Endothelial cell (in vitro differentiated cells): Measurements from ENCODE around the gene KTI12. TPM values are rescaled to one million over a fixed set of nuclear protein-coding genes. Genes with fewer than 3 reads are reported as not detected.

Experiments
- DNase-seq: peaks from one replicate; pipeline ENCODE4 v3.0.0; 2021; ENCODE audit warnings: low spot score
- H3K27ac Mint-ChIP-seq: one replicate; pipeline ENCODE4 v1.8.0; 2021; ENCODE audit warnings: mixed read lengths, inconsistent platforms; ENCODE audit not compliant: unreplicated experiment
- H3K27me3 Mint-ChIP-seq: one replicate; pipeline ENCODE4 v1.8.0; 2021; ENCODE audit warnings: mild to moderate bottlenecking, moderate library complexity, mixed read lengths, inconsistent platforms; ENCODE audit not compliant: unreplicated experiment
- H3K36me3 Mint-ChIP-seq: one replicate; pipeline ENCODE4 v1.8.0; 2021; ENCODE audit warnings: mild to moderate bottlenecking, low read depth, mixed read lengths, inconsistent platforms; ENCODE audit not compliant: unreplicated experiment
- H3K4me1 Mint-ChIP-seq: one replicate; pipeline ENCODE4 v1.8.0; 2021; ENCODE audit warnings: mild to moderate bottlenecking, mixed read lengths, inconsistent platforms; ENCODE audit not compliant: unreplicated experiment
- H3K4me3 Mint-ChIP-seq: one replicate; pipeline ENCODE4 v1.8.0; 2021; ENCODE audit warnings: mild to moderate bottlenecking, mixed read lengths, inconsistent platforms; ENCODE audit not compliant: unreplicated experiment
- H3K9me3 Mint-ChIP-seq: one replicate; pipeline ENCODE4 v1.8.0; 2021; ENCODE audit warnings: mixed read lengths, inconsistent platforms; ENCODE audit not compliant: unreplicated experiment
- total RNA-seq: library from RNA; stranded (reverse); fragmentation: NEBNext Ultra II Directional; extraction: Animal tissue kit (Norgen Biotek cat#: 25700); gene quantifications from one replicate; pipeline ENCODE4 v1.2.1, GENCODE V29; 2021; ENCODE audit not compliant: unreplicated experiment
- TF ChIP-seq, protein P1 (sequence below): fragments of 200-600 bp; sonication (generic); IDR thresholded peaks from one replicate; pipeline ENCODE4 v1.5.0; 2021; ENCODE audit warnings: antibody characterized with exemption; ENCODE audit not compliant: unreplicated experiment

The KTI12 gene
- total RNA-seq, 1 donor from 2014 or later, result 8.4 TPM

DNA sequence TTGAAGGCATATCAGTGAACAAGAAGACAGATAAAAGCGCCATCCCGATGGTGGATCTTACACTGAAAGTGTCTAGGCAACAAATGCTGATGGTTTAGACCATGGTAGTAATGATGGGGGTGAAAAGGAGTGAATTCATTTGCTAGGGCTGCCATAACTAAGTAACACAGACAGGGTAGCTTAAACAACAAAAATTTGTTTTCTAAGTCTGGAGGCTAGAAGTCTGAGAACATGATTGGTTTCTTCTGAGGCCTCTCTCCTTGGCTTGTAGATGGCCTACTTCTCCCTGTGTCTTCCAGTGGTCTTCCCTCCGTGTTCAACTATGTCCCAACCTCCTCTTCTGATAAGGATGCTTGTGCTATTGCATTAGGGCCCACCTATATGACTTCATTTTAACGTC lies 29.7 kb downstream of the KTI12 start:
- H3K9me3 Mint-ChIP-seq, result no peaks in the 10 kb centered on the region
- H3K4me3 Mint-ChIP-seq, result no peak overlapping the region
- peaks cover 2% of the 10 kb centered on the region for H3K4me1 Mint-ChIP-seq
- H3K36me3 Mint-ChIP-seq, result no peaks in the 10 kb centered on the region
- peaks cover 1% of the 10 kb centered on the region for H3K27me3 Mint-ChIP-seq
- TF ChIP-seq, protein P1, sequence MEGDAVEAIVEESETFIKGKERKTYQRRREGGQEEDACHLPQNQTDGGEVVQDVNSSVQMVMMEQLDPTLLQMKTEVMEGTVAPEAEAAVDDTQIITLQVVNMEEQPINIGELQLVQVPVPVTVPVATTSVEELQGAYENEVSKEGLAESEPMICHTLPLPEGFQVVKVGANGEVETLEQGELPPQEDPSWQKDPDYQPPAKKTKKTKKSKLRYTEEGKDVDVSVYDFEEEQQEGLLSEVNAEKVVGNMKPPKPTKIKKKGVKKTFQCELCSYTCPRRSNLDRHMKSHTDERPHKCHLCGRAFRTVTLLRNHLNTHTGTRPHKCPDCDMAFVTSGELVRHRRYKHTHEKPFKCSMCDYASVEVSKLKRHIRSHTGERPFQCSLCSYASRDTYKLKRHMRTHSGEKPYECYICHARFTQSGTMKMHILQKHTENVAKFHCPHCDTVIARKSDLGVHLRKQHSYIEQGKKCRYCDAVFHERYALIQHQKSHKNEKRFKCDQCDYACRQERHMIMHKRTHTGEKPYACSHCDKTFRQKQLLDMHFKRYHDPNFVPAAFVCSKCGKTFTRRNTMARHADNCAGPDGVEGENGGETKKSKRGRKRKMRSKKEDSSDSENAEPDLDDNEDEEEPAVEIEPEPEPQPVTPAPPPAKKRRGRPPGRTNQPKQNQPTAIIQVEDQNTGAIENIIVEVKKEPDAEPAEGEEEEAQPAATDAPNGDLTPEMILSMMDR, result no peak
- H3K27ac Mint-ChIP-seq, result no peak overlapping the region
- DNase-seq, result no peak

DNA sequence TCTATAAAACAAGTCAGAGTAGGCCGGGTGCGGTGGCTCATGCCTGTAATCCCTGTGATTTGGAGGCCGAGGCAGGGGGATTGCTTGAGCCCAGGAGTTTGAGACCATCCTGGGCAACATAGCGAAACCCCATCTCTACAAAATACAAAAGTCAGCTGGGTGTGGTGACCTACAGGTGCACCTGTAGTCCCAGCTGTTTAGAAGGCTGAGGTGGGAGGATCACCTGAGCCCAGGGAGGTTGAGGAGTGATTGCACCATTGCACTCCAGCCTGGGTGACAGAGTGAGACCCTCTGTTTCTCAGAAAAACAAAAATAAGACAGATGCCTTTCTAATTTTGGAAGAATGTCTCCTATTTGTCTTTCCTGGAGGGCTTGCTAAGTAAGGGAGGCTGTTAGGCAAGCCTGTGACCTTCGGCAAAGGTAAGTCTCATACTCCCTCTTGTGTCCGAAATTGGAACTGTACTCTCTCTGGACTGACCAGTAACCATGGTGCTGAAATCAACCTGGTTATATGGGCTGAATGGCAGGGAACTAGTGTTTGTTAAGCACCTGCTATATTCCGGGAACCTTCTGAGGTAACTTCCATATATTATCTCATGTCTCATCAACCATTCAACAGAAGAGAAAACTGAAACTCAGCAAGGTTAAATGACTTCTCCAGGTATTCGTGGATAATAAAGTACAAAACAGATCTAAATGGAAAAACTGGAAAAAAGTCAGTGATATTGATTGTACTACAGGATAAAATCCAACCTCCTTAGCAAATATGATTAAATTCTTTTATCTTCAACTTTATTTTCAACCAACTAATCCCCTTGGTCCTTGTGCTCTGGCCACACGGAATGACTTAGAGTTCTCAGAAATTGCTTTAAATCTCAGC lies 31.3 kb downstream of the KTI12 start:
- TF ChIP-seq, protein P1, result peak; percentile 94
- Mint-ChIP-seq H3K27ac (no peak overlapping the region), H3K36me3 (no peaks in the 10 kb centered on the region), H3K27me3 (peaks cover 1% of the 10 kb centered on the region), H3K4me3 (no peak overlapping the region), H3K9me3 (no peaks in the 10 kb centered on the region), H3K4me1 (peaks cover under 1% of the 10 kb centered on the region)
- peak; percentile 87 for DNase-seq

GRCh38 chr1:51998701-51999100 lies 34.9 kb downstream of the KTI12 start:
- H3K36me3 Mint-ChIP-seq, result no peaks in the 10 kb centered on the region
- H3K4me3 Mint-ChIP-seq, result no peak overlapping the region
- peaks cover 2% of the 10 kb centered on the region for H3K27me3 Mint-ChIP-seq
- no peaks in the 10 kb centered on the region for H3K9me3 Mint-ChIP-seq
- no peak for DNase-seq
- H3K27ac Mint-ChIP-seq, result no peak overlapping the region
- no peaks in the 10 kb centered on the region for H3K4me1 Mint-ChIP-seq
- TF ChIP-seq, protein P1, result no peak

- DNase-seq, result no peak
- TF ChIP-seq, protein P1, result no peak
- no peaks in the 10 kb centered on the region for H3K9me3 Mint-ChIP-seq
- peaks cover 2% of the 10 kb centered on the region for H3K27me3 Mint-ChIP-seq
- H3K4me3 Mint-ChIP-seq, result no peak overlapping the region
- no peaks in the 10 kb centered on the region for H3K4me1 Mint-ChIP-seq
- no peak overlapping the region for H3K27ac Mint-ChIP-seq
- no peaks in the 10 kb centered on the region for H3K36me3 Mint-ChIP-seq
These were observed 35.6 kb downstream of the KTI12 start for GRCh38 chr1:51997974-51998382.

GRCh38 chr1:51990478-51990965 lies 43.1 kb downstream of the KTI12 start, which contains the start of gene RAB3B:
Gene RAB3B, minus strand, starts transcription at chr1:51990700. Its CDS starts 13,583 bp downstream, at chr1:51977117.
- DNase-seq, result peak; percentile 83
- peaks cover 15% of the 10 kb centered on the region for H3K4me1 Mint-ChIP-seq
- H3K27me3 Mint-ChIP-seq, result peaks cover 19% of the 10 kb centered on the region
- no peaks in the 10 kb centered on the region for H3K9me3 Mint-ChIP-seq
- peak within 1 kb of the TSS; percentile 91 for H3K4me3 Mint-ChIP-seq
- TF ChIP-seq, protein P1, result no peak
- peaks cover 10% of the 10 kb centered on the region for H3K36me3 Mint-ChIP-seq
- peak within 1 kb of the TSS; percentile 44 for H3K27ac Mint-ChIP-seq
